ENCODE data around the gene SNED1.
"Not testable (repeated sequence)": the region's sequence is repeated elsewhere in the genome, so short reads cannot be mapped to it uniquely, and the experiment has no call there.

The SNED1 gene

GRCh38 chr2:240965296-240965904 lies 33.0 kb upstream of the SNED1 start:
- H3K4me1 Mint-ChIP-seq (ENCODE audit: low read depth): no peaks in the 10 kb centered on the region
- H3K27me3 Mint-ChIP-seq: no peaks in the 10 kb centered on the region
- H3K36me3 Mint-ChIP-seq (ENCODE audit: low read depth): no peaks in the 10 kb centered on the region
- H3K4me3 Mint-ChIP-seq: no peak overlapping the region
- DNase-seq: no peak
- H3K9me3 Mint-ChIP-seq: no peaks in the 10 kb centered on the region
- H3K27ac Mint-ChIP-seq: no peak overlapping the region

GRCh38 chr2:240965905-240966456 lies 32.4 kb upstream of the SNED1 start:
- H3K27me3 Mint-ChIP-seq: no peaks in the 10 kb centered on the region
- H3K4me3 Mint-ChIP-seq: no peak overlapping the region
- DNase-seq: no peak
- no peaks in the 10 kb centered on the region for H3K4me1 Mint-ChIP-seq (ENCODE audit: low read depth)
- H3K9me3 Mint-ChIP-seq: no peaks in the 10 kb centered on the region
- H3K36me3 Mint-ChIP-seq (ENCODE audit: low read depth): no peaks in the 10 kb centered on the region
- no peak overlapping the region for H3K27ac Mint-ChIP-seq

- Mint-ChIP-seq H3K4me1 (ENCODE audit: low read depth) (no peaks in the 10 kb centered on the region), H3K9me3 (no peaks in the 10 kb centered on the region), H3K27me3 (no peaks in the 10 kb centered on the region), H3K27ac (no peak overlapping the region), H3K36me3 (ENCODE audit: low read depth) (no peaks in the 10 kb centered on the region), H3K4me3 (no peak overlapping the region)
- DNase-seq: no peak
Observed at GRCh38 chr2:240966457-240966905, 31.9 kb upstream of the SNED1 start.

GRCh38 chr2:240966906-240967680 lies 31.3 kb upstream of the SNED1 start:
- Mint-ChIP-seq H3K36me3 (ENCODE audit: low read depth) (no peaks in the 10 kb centered on the region), H3K27me3 (no peaks in the 10 kb centered on the region), H3K9me3 (no peaks in the 10 kb centered on the region), H3K4me1 (ENCODE audit: low read depth) (no peaks in the 10 kb centered on the region), H3K27ac (no peak overlapping the region), H3K4me3 (no peak overlapping the region)
- no peak for DNase-seq

- no peak overlapping the region for H3K4me3 Mint-ChIP-seq
- H3K4me1 Mint-ChIP-seq (ENCODE audit: low read depth): no peaks in the 10 kb centered on the region
- no peak overlapping the region for H3K27ac Mint-ChIP-seq
- DNase-seq: no peak
- no peaks in the 10 kb centered on the region for H3K27me3 Mint-ChIP-seq
- no peaks in the 10 kb centered on the region for H3K36me3 Mint-ChIP-seq (ENCODE audit: low read depth)
- no peaks in the 10 kb centered on the region for H3K9me3 Mint-ChIP-seq
Observed at GRCh38 chr2:240967681-240968621, 30.5 kb upstream of the SNED1 start.

GRCh38 chr2:240968731-240969624 lies 29.4 kb upstream of the SNED1 start:
- peaks cover 3% of the 10 kb centered on the region for H3K27me3 Mint-ChIP-seq
- peaks cover 3% of the 10 kb centered on the region for H3K4me1 Mint-ChIP-seq (ENCODE audit: low read depth)
- H3K4me3 Mint-ChIP-seq: no peak overlapping the region
- DNase-seq: no peak
- H3K27ac Mint-ChIP-seq: no peak overlapping the region
- peaks cover 3% of the 10 kb centered on the region for H3K9me3 Mint-ChIP-seq
- no peaks in the 10 kb centered on the region for H3K36me3 Mint-ChIP-seq (ENCODE audit: low read depth)

- no peak overlapping the region for H3K4me3 Mint-ChIP-seq
- H3K27me3 Mint-ChIP-seq: peaks cover 8% of the 10 kb centered on the region
- no peak for DNase-seq
- H3K27ac Mint-ChIP-seq: no peak overlapping the region
- H3K36me3 Mint-ChIP-seq (ENCODE audit: low read depth): no peaks in the 10 kb centered on the region
- peaks cover 3% of the 10 kb centered on the region for H3K9me3 Mint-ChIP-seq
- peaks cover 10% of the 10 kb centered on the region for H3K4me1 Mint-ChIP-seq (ENCODE audit: low read depth)
Observed at GRCh38 chr2:240970104-240970503, 28.3 kb upstream of the SNED1 start.

GRCh38 chr2:240970816-240971215 lies 27.6 kb upstream of the SNED1 start:
- peaks cover 12% of the 10 kb centered on the region for H3K27me3 Mint-ChIP-seq
- H3K27ac Mint-ChIP-seq: no peak overlapping the region

GRCh38 chr2:240972201-240972600 lies 26.2 kb upstream of the SNED1 start:
- Mint-ChIP-seq H3K27ac (no peak overlapping the region), H3K36me3 (ENCODE audit: low read depth) (no peaks in the 10 kb centered on the region), H3K4me1 (ENCODE audit: low read depth) (peaks cover 10% of the 10 kb centered on the region), H3K27me3 (peaks cover 12% of the 10 kb centered on the region), H3K9me3 (peaks cover 3% of the 10 kb centered on the region), H3K4me3 (no peak overlapping the region)
- DNase-seq: no peak

More at GRCh38 chr2:240970816-240971215, 27.6 kb upstream of the SNED1 start:
- Mint-ChIP-seq H3K36me3 (ENCODE audit: low read depth) (no peaks in the 10 kb centered on the region), H3K4me3 (no peak overlapping the region), H3K9me3 (peaks cover 3% of the 10 kb centered on the region), H3K4me1 (ENCODE audit: low read depth) (peaks cover 10% of the 10 kb centered on the region)
- no peak for DNase-seq

- DNase-seq: no peak
- Mint-ChIP-seq H3K27me3 (peaks cover 12% of the 10 kb centered on the region), H3K9me3 (peaks cover 3% of the 10 kb centered on the region), H3K27ac (no peak overlapping the region), H3K4me1 (ENCODE audit: low read depth) (peaks cover 10% of the 10 kb centered on the region), H3K4me3 (no peak overlapping the region), H3K36me3 (ENCODE audit: low read depth) (no peaks in the 10 kb centered on the region)
Observed at GRCh38 chr2:240972636-240973521, 25.5 kb upstream of the SNED1 start.

GRCh38 chr2:240974771-240975572 lies 23.4 kb upstream of the SNED1 start:
- Mint-ChIP-seq H3K27me3 (peaks cover 12% of the 10 kb centered on the region), H3K36me3 (ENCODE audit: low read depth) (no peaks in the 10 kb centered on the region), H3K4me3 (no peak overlapping the region), H3K4me1 (ENCODE audit: low read depth) (peaks cover 10% of the 10 kb centered on the region), H3K9me3 (peaks cover 3% of the 10 kb centered on the region), H3K27ac (peak overlapping the region; percentile 14)
- no peak for DNase-seq

GRCh38 chr2:240975903-240976302 lies 22.5 kb upstream of the SNED1 start:
- H3K9me3 Mint-ChIP-seq; H3K27ac Mint-ChIP-seq; H3K36me3 Mint-ChIP-seq (ENCODE audit: low read depth); H3K4me3 Mint-ChIP-seq; H3K4me1 Mint-ChIP-seq (ENCODE audit: low read depth); DNase-seq: not testable (repeated sequence)
- peaks cover 12% of the 10 kb centered on the region for H3K27me3 Mint-ChIP-seq
